Muscle of leg (tissue), 11 donors: Measurements from ENCODE around the gene TIMD4. TPM values are rescaled to one million over a fixed set of nuclear protein-coding genes. Genes with fewer than 3 reads are reported as not detected.
"Not testable (repeated sequence)": the region's sequence is repeated elsewhere in the genome, so short reads cannot be mapped to it uniquely, and the experiment has no call there.

Experiments
- DNase-seq: peaks from one replicate; pipeline ENCODE4 v3.0.0; 2013
- H3K27ac ChIP-seq: one replicate; pipeline ENCODE4 v1.5.1; 2013; ENCODE audit warnings: mild to moderate bottlenecking, low read length, control low read depth
- H3K27me3 ChIP-seq: one replicate; pipeline ENCODE4 v1.6.1; 2013; ENCODE audit warnings: low read length; ENCODE audit not compliant: control insufficient read depth, insufficient read depth
- H3K36me3 ChIP-seq: one replicate; pipeline ENCODE4 v1.6.1; 2013; ENCODE audit warnings: low read length; ENCODE audit not compliant: control insufficient read depth, insufficient read depth
- H3K4me1 ChIP-seq: one replicate; pipeline ENCODE4 v1.6.1; 2013; ENCODE audit warnings: low read length; ENCODE audit not compliant: control insufficient read depth, insufficient read depth
- H3K4me3 ChIP-seq: one replicate; pipeline ENCODE4 v1.5.1; 2013; ENCODE audit warnings: low read length, control low read depth
- H3K9me3 ChIP-seq: replicated peaks from 2 replicates; pipeline ENCODE4 v1.6.1; 2013; ENCODE audit warnings: low read depth, low read length; ENCODE audit not compliant: control insufficient read depth
- WGBS: methylation state at CpG from one replicate; pipeline ENCODE4 v1.1.5; 2013; ENCODE audit warnings: missing lambda C conversion rate; ENCODE audit not compliant: insufficient coverage; 5-methylcytosine and 5-hydroxymethylcytosine counted together
- polyA plus RNA-seq, 8 donors: library from polyadenylated mRNA; unstranded; fragments of 120-200 nt; gene quantifications; one replicate each; pipeline versions ENCODE4 v1.2.1 to v1.2.3, GENCODE V29; 2013; ENCODE audit warnings: inconsistent platforms in 1 of 8, low replicate concordance in 1 of 8; ENCODE audit not compliant: insufficient read length in 8 of 8, insufficient read depth in 1 of 8
- total RNA-seq: library from RNA; stranded (reverse); fragments of 120-200 nt; gene quantifications from one replicate; pipeline ENCODE4 v1.2.4, GENCODE V29; 2013

TIMD4 gene
- total and polyA plus RNA-seq, 9 donors, result 0.84 to 4.1 (median 1.9) TPM

GRCh38 chr5:156956321-156956720 is 6.7 kb downstream of the TIMD4 start:
- H3K36me3 ChIP-seq, result no peaks in the 10 kb centered on the region
- DNase-seq, result no peak
- no peaks in the 10 kb centered on the region for H3K27me3 ChIP-seq
- no peak overlapping the region for H3K27ac ChIP-seq
- no peaks in the 10 kb centered on the region for H3K4me1 ChIP-seq
- no peak overlapping the region for H3K4me3 ChIP-seq
- H3K9me3 ChIP-seq, result no peaks in the 10 kb centered on the region

- DNase-seq, result no peak
- no peaks in the 10 kb centered on the region for H3K9me3 ChIP-seq
- H3K27ac ChIP-seq, result no peak overlapping the region
- no peaks in the 10 kb centered on the region for H3K27me3 ChIP-seq
- no peaks in the 10 kb centered on the region for H3K4me1 ChIP-seq
- no peaks in the 10 kb centered on the region for H3K36me3 ChIP-seq
- WGBS, result 93% methylated on average over 13 of the region's 13 CpGs
- H3K4me3 ChIP-seq, result no peak overlapping the region
Measured at GRCh38 chr5:156951359-156951758, 11.7 kb downstream of the TIMD4 start.

DNA sequence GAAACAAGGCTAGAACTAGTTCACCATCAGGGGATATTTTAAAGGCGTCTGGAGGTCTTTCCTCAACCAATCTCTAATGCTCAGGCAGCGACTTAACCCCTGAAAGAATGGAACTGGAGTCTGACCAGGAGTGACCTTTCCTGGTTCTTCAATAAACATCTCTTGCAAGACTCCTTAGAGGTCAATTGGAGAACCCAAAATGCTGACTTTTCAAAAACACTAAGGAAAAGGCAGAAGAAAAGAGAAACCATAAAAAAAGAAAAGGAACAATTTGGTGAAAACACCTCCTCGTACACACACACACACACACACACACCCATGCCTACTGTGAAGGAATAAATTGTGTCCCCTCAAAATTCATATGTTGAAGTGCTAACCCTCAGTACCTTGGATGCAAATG is 12.3 kb downstream of the TIMD4 start:
- H3K36me3 ChIP-seq, result no peaks in the 10 kb centered on the region
- no CpG with 5 or more reads among the region's 3 CpGs for WGBS
- no peak overlapping the region for H3K27ac ChIP-seq
- H3K4me3 ChIP-seq, result no peak overlapping the region
- no peaks in the 10 kb centered on the region for H3K27me3 ChIP-seq
- no peaks in the 10 kb centered on the region for H3K4me1 ChIP-seq
- DNase-seq, result no peak
- H3K9me3 ChIP-seq, result no peaks in the 10 kb centered on the region

DNA sequence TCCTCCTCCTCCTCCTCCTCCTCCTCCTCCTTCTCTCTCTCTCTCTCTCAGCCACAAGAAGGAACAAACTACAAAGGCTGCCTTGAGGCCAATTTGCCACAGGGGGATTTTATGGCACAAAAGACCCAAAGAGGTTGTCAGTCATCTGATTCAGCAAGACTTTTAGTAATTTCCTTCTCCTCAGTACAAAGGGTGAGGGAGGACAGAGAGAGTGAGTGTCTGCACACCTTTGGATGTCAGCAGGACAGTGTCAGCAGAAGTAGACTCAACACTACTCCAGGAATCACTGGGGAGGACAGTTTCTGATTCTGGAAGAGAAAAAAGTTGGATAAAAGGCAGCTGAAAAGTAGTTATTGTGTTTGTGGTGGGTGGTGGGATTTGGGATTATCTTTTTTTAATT is 13.6 kb downstream of the TIMD4 start:
- no peaks in the 10 kb centered on the region for H3K9me3 ChIP-seq
- DNase-seq, result no peak
- H3K36me3 ChIP-seq, result no peaks in the 10 kb centered on the region
- H3K27ac ChIP-seq, result no peak overlapping the region
- no peaks in the 10 kb centered on the region for H3K27me3 ChIP-seq
- H3K4me1 ChIP-seq, result no peaks in the 10 kb centered on the region
- H3K4me3 ChIP-seq, result no peak overlapping the region

DNA sequence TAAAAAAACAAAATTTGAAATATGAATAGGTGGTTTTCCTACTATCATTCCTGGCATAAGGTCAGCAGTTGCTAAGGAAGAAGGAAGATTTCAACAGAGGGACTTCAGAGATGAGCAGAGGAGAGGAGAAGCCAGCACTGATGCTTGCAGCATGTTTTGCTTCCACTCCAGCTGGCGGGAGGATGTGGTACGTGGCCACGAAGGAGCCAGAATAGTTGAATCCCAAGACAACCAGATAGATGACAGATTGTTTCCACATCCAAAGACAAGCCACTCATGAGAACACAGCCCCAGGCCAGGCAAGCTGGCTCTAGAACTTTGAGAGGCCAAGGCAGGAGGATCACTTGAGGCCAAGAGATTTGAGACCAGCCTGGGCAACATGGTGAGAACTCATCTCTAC is 15.1 kb downstream of the TIMD4 start:
- Histone ChIP-seq H3K27me3 (no peaks in the 10 kb centered on the region), H3K36me3 (no peaks in the 10 kb centered on the region), H3K27ac (no peak overlapping the region), H3K9me3 (no peaks in the 10 kb centered on the region), H3K4me3 (no peak overlapping the region), H3K4me1 (no peaks in the 10 kb centered on the region)
- peak; percentile 54 for DNase-seq
- WGBS, result 20% methylated on average over 2 of the region's 3 CpGs

- 50% methylated on average over 1 of the region's 2 CpGs for WGBS
- DNase-seq, result no peak
- H3K4me3 ChIP-seq, result no peak overlapping the region
Measured at GRCh38 chr5:156942064-156942463, 21.0 kb downstream of the TIMD4 start.

GRCh38 chr5:156940462-156940861 is 22.6 kb downstream of the TIMD4 start:
- H3K27ac ChIP-seq, H3K4me1 ChIP-seq, H3K36me3 ChIP-seq, H3K4me3 ChIP-seq, H3K27me3 ChIP-seq, H3K9me3 ChIP-seq, DNase-seq: not testable (repeated sequence)
- 96% methylated on average over 9 of the region's 28 CpGs for WGBS

More at GRCh38 chr5:156942064-156942463, 21.0 kb downstream of the TIMD4 start:
- no peak overlapping the region for H3K27ac ChIP-seq
- H3K36me3 ChIP-seq, result no peaks in the 10 kb centered on the region
- no peaks in the 10 kb centered on the region for H3K27me3 ChIP-seq
- no peaks in the 10 kb centered on the region for H3K9me3 ChIP-seq
- no peaks in the 10 kb centered on the region for H3K4me1 ChIP-seq

DNA sequence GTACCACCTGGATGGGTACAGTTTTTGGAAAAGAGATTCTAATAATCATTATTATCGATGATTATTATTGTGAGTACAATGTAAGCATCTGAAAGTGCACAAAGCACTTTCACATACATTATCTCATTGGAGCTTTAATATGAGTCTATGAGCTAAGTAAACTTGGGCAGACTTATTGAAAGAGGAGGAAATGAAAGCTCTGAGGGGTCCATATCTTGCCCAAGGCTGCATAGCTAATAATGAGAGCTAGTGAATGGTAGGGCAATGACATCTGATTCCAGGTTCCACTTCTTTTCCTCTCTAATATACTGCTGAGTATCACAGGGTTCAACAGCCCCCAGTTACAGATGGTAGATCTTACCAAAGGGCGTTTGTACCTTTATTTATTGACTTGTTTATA is 26.1 kb downstream of the TIMD4 start:
- Histone ChIP-seq H3K4me3 (no peak overlapping the region), H3K4me1 (no peaks in the 10 kb centered on the region), H3K9me3 (no peaks in the 10 kb centered on the region), H3K36me3 (no peaks in the 10 kb centered on the region), H3K27me3 (no peaks in the 10 kb centered on the region), H3K27ac (no peak overlapping the region)
- WGBS, result no CpG with 5 or more reads among the region's 2 CpGs
- DNase-seq, result no peak

DNA sequence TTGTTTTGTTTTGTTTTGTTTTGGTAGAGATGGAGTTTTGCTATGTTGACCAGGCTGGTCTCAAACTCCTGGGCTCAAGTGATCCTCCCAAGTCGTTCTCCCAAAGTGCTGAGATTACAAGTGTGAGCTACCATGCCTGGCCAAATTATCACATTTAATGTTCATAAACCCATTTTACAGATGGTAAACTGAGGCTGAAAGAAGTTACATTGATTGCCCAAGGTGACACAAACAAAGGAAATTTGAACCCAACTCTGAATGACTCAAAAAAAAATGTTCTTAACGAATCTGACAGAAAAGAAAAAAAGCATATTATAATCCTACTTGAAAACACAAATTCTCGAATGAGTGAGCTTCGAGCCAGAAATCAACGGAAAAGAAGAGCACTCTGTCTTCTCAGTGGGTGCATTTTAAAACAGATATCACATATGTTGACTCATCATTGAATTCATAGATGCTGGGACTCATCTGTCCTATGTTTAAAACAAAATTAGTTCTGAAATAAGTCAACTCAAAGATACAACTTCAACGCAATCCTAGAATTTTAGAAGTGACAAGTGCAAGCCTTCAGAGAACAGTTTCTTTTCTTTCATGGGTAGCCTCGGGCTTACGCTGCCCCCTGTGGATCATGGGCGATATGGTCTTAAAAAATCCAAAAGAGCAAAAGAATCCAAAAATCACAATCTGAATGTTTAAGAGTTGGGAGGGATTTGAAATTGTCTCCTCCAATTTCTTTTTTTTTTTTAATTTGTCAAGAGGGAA is 28.4 kb downstream of the TIMD4 start:
- no CpG with 5 or more reads among the region's 9 CpGs for WGBS
- H3K27me3 ChIP-seq, result no peaks in the 10 kb centered on the region
- H3K4me1 ChIP-seq, result no peaks in the 10 kb centered on the region
- peak; percentile 42 for DNase-seq
- no peaks in the 10 kb centered on the region for H3K9me3 ChIP-seq
- no peak overlapping the region for H3K4me3 ChIP-seq
- H3K27ac ChIP-seq, result no peak overlapping the region
- no peaks in the 10 kb centered on the region for H3K36me3 ChIP-seq

- H3K27ac ChIP-seq, result no peak overlapping the region
- WGBS, result 86% methylated on average over 1 of the region's 3 CpGs
- no peaks in the 10 kb centered on the region for H3K9me3 ChIP-seq
- DNase-seq, result no peak
- no peaks in the 10 kb centered on the region for H3K4me1 ChIP-seq
- no peaks in the 10 kb centered on the region for H3K27me3 ChIP-seq
- H3K4me3 ChIP-seq, result no peak overlapping the region
- no peaks in the 10 kb centered on the region for H3K36me3 ChIP-seq
Measured at GRCh38 chr5:156929366-156929948, 33.6 kb downstream of the TIMD4 start.
